WTC11 (cell line): ENCODE data around the gene COL6A3. TPM values are rescaled to one million over a fixed set of nuclear protein-coding genes. Genes with fewer than 3 reads are reported as not detected.

ENCODE experiments used
- ATAC-seq: fragments of 200-7000 bp; cut with Tn5 transposase; 2 replicates; pipeline ENCODE4 v1.10.0; 2021; ENCODE audit warnings: mild to moderate bottlenecking, moderate library complexity
- CTCF ChIA-PET: fragments of 300-600 bp; sonication (Branson Sonifier 250); formaldehyde crosslinking; loops from one replicate; lab custom pipeline; 2021; ENCODE audit warnings: antibody characterized with exemption; lab: Charles Lee
- POLR2A ChIA-PET: fragments of 350-600 bp; sonication (Branson Sonifier 250); formaldehyde crosslinking; loops from one replicate; lab custom pipeline; 2021; ENCODE audit warnings: antibody characterized with exemption; lab: Charles Lee
- DNase-seq: peaks from one replicate; pipeline ENCODE4 v3.0.0; 2021; ENCODE audit warnings: low spot score
- H3K27ac Mint-ChIP-seq: 2 replicates; pipeline ENCODE4 v1.8.0; 2021; ENCODE audit warnings: mixed read lengths
- H3K27me3 Mint-ChIP-seq: 2 replicates; pipeline ENCODE4 v1.8.0; 2021; ENCODE audit warnings: low read depth, mild to moderate bottlenecking, moderate library complexity, mixed read lengths
- H3K36me3 Mint-ChIP-seq: 2 replicates; pipeline ENCODE4 v1.8.0; 2021; ENCODE audit warnings: mixed read lengths
- H3K4me1 Mint-ChIP-seq: 2 replicates; pipeline ENCODE4 v1.8.0; 2022; ENCODE audit warnings: mixed read lengths
- H3K4me3 Mint-ChIP-seq: 2 replicates; pipeline ENCODE4 v1.8.0; 2021; ENCODE audit warnings: mild to moderate bottlenecking, moderate library complexity, mixed read lengths
- H3K9me3 Mint-ChIP-seq: 2 replicates; pipeline ENCODE4 v1.8.0; 2021; ENCODE audit warnings: mixed read lengths
- AFF4 ChIP-seq: sonication (generic); formaldehyde crosslinking; IDR thresholded peaks from 2 replicates; pipeline ENCODE4 v1.8.1; 2023; ENCODE audit warnings: mild to moderate bottlenecking, missing genetic modification reagents, borderline replicate concordance
- ATF3 ChIP-seq: sonication (generic); formaldehyde crosslinking; conservative IDR thresholded peaks from 2 replicates; pipeline ENCODE4 v1.8.1; 2022; ENCODE audit warnings: mild to moderate bottlenecking, missing genetic modification reagents
- CTCF ChIP-seq: fragments of 200-600 bp; IDR thresholded peaks from 2 replicates; pipeline ENCODE4 v1.8.0; 2022; ENCODE audit warnings: antibody characterized with exemption
- E2F5 ChIP-seq: sonication (generic); formaldehyde crosslinking; IDR thresholded peaks from 2 replicates; pipeline ENCODE4 v1.8.1; 2022; ENCODE audit warnings: mild to moderate bottlenecking, moderate library complexity, missing genetic modification reagents
- ETV6 ChIP-seq: sonication (generic); formaldehyde crosslinking; IDR thresholded peaks from 2 replicates; pipeline ENCODE4 v1.8.1; 2022; ENCODE audit warnings: mild to moderate bottlenecking, missing genetic modification reagents
- FOXP1 ChIP-seq: sonication (generic); formaldehyde crosslinking; IDR thresholded peaks from 2 replicates; pipeline ENCODE4 v1.8.0; 2022; ENCODE audit warnings: missing genetic modification reagents, mild to moderate bottlenecking, moderate library complexity, borderline replicate concordance
- GABPB1 ChIP-seq: sonication (generic); formaldehyde crosslinking; IDR thresholded peaks from 2 replicates; pipeline ENCODE4 v1.8.1; 2023; ENCODE audit warnings: mild to moderate bottlenecking, missing genetic modification reagents
- HMGXB4 ChIP-seq: sonication (generic); formaldehyde crosslinking; IDR thresholded peaks from 2 replicates; pipeline ENCODE4 v1.8.1; 2023; ENCODE audit warnings: mild to moderate bottlenecking, moderate library complexity, missing genetic modification reagents
- KAT7 ChIP-seq: sonication (generic); formaldehyde crosslinking; IDR thresholded peaks from 2 replicates; pipeline ENCODE4 v1.8.1; 2023; ENCODE audit warnings: missing genetic modification reagents, mild to moderate bottlenecking, borderline replicate concordance
- MLX ChIP-seq: sonication (generic); formaldehyde crosslinking; IDR thresholded peaks from 2 replicates; pipeline ENCODE4 v1.8.1; 2023; ENCODE audit warnings: mild to moderate bottlenecking, missing genetic modification reagents, moderate library complexity
- USF2 ChIP-seq: sonication (generic); formaldehyde crosslinking; IDR thresholded peaks from 2 replicates; pipeline ENCODE4 v1.8.1; 2023; ENCODE audit warnings: mild to moderate bottlenecking, missing genetic modification reagents, moderate library complexity
- ZNF138 ChIP-seq: sonication (generic); formaldehyde crosslinking; conservative IDR thresholded peaks from 2 replicates; pipeline ENCODE4 v1.8.1; 2022; ENCODE audit warnings: mild to moderate bottlenecking, moderate library complexity, missing genetic modification reagents
- ZNF219 ChIP-seq: sonication (generic); formaldehyde crosslinking; IDR thresholded peaks from 2 replicates; pipeline ENCODE4 v1.8.0; 2023; ENCODE audit warnings: missing genetic modification reagents, mild to moderate bottlenecking, borderline replicate concordance
- ZNF281 ChIP-seq: sonication (generic); formaldehyde crosslinking; IDR thresholded peaks from 2 replicates; pipeline ENCODE4 v1.8.0; 2023; ENCODE audit warnings: mild to moderate bottlenecking, missing genetic modification reagents
- ZNF532 ChIP-seq: fragments of 250-450 bp; sonication (Bioruptor Pico); IDR thresholded peaks from 2 replicates; pipeline ENCODE4 v1.9.0; 2021; ENCODE audit warnings: mild to moderate bottlenecking, borderline replicate concordance
- total RNA-seq: library from RNA; stranded (reverse); gene quantifications from 3 replicates; pipeline ENCODE4 v1.2.3, GENCODE V29; 2021

COL6A3 gene
- total RNA-seq, 1 experiment from 2014 or later, result 2.6 TPM

GRCh38 chr2:237322564-237322963, 91.4 kb downstream of the COL6A3 start:
- no peaks in the 10 kb centered on the region for H3K9me3 Mint-ChIP-seq
- peak; percentile 51 for DNase-seq
- H3K27ac Mint-ChIP-seq, result no peak overlapping the region
- TF ChIP-seq ZNF138, result no peak
- no peak for TF ChIP-seq AFF4
- TF ChIP-seq ZNF532 (CRISPR knock-in tag), result no peak
- no peak for TF ChIP-seq ZNF219
- TF ChIP-seq GABPB1 (CRISPR knock-in tag), result no peak
- TF ChIP-seq ZNF281 (CRISPR knock-in tag), result no peak
- no peak for TF ChIP-seq USF2
- TF ChIP-seq ATF3 (CRISPR knock-in tag), result no peak
- no peak for TF ChIP-seq FOXP1 (CRISPR knock-in tag)
- TF ChIP-seq E2F5, result no peak
- no peak for TF ChIP-seq HMGXB4 (CRISPR knock-in tag)
- TF ChIP-seq ETV6 (CRISPR knock-in tag), result 0 out of 2 replicates have a peak, but pooled peaks have one; percentile 23
- TF ChIP-seq KAT7 (CRISPR knock-in tag), result no peak
- no peak for TF ChIP-seq MLX (CRISPR knock-in tag)
- TF ChIP-seq CTCF, result peak; percentile 38; the same call in 1 of the 2 replicates
- 0 out of 2 replicates have a peak, but pooled peaks cover 3% of the 10 kb centered on the region for H3K4me1 Mint-ChIP-seq
- no peaks in the 10 kb centered on the region for H3K36me3 Mint-ChIP-seq
- ChIA-PET CTCF (no interaction called here), POLR2A (no interaction called here)
- no peaks in the 10 kb centered on the region for H3K27me3 Mint-ChIP-seq
- no peak overlapping the region for H3K4me3 Mint-ChIP-seq
- ATAC-seq, result peak; percentile 95
